WERI-Rb-1 (cell line): ENCODE data around the gene KLK13.

Experiments used
- DNase-seq: peaks from one replicate; pipeline ENCODE4 v3.0.0-alpha.2; 2020
- H3K27ac ChIP-seq: fragments of 250-450 bp; sonication (Bioruptor Pico); 2 replicates; pipeline ENCODE4 v1.5.1; 2020; ENCODE audit warnings: mild to moderate bottlenecking, moderate library complexity
- H3K27me3 ChIP-seq: fragments of 250-450 bp; sonication (Bioruptor Pico); 2 replicates; pipeline ENCODE4 v1.5.1; 2021; ENCODE audit warnings: mild to moderate bottlenecking, low read depth, moderate library complexity; ENCODE audit not compliant: insufficient read depth, severe bottlenecking
- H3K36me3 ChIP-seq: fragments of 250-450 bp; sonication (Bioruptor Pico); 2 replicates; pipeline ENCODE4 v1.5.1; 2020; ENCODE audit warnings: mild to moderate bottlenecking, moderate library complexity
- H3K4me3 ChIP-seq: 2 replicates; pipeline ENCODE4 v1.5.1; 2011; ENCODE audit warnings: low read depth, mild to moderate bottlenecking, control low read depth, low read length
- H3K9me3 ChIP-seq: fragments of 250-450 bp; sonication (Bioruptor Pico); 2 replicates; pipeline ENCODE4 v1.5.1; 2021; ENCODE audit warnings: mild to moderate bottlenecking, moderate library complexity; ENCODE audit not compliant: severe bottlenecking
- TF ChIP-seq, protein P1 (sequence below): IDR thresholded peaks from 2 replicates; pipeline ENCODE4 v1.5.1; 2011; ENCODE audit warnings: low read depth, mild to moderate bottlenecking, control low read depth, inconsistent platforms, low read length

The KLK13 gene

DNA sequence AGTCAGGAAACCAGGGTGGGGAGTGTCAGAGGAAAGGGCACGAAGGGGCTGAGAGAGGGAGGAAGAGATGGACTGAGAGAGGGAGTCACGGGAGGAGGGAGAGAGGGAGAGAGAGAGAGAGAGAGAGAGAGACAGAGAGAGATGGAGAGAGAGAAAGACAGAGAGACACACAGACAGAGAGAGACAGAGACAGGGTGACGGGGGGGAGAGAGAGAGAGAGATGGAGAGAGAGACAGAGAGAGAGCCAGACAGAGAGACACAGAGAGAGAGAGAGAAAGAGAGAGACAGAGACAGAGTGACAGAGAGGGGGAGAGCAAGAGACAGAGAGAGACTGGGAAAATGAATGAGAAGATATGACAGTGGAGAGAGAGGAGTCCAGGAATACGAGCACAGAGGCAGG lies 18.3 kb upstream of the KLK13 start:
- Histone ChIP-seq H3K27me3 (peaks cover 88% of the 10 kb centered on the region), H3K9me3 (no peaks in the 10 kb centered on the region), H3K4me3 (no peak overlapping the region), H3K36me3 (no peaks in the 10 kb centered on the region), H3K27ac (no peak overlapping the region)
- no peak for DNase-seq
- TF ChIP-seq, protein P1, sequence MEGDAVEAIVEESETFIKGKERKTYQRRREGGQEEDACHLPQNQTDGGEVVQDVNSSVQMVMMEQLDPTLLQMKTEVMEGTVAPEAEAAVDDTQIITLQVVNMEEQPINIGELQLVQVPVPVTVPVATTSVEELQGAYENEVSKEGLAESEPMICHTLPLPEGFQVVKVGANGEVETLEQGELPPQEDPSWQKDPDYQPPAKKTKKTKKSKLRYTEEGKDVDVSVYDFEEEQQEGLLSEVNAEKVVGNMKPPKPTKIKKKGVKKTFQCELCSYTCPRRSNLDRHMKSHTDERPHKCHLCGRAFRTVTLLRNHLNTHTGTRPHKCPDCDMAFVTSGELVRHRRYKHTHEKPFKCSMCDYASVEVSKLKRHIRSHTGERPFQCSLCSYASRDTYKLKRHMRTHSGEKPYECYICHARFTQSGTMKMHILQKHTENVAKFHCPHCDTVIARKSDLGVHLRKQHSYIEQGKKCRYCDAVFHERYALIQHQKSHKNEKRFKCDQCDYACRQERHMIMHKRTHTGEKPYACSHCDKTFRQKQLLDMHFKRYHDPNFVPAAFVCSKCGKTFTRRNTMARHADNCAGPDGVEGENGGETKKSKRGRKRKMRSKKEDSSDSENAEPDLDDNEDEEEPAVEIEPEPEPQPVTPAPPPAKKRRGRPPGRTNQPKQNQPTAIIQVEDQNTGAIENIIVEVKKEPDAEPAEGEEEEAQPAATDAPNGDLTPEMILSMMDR: no peak

DNA sequence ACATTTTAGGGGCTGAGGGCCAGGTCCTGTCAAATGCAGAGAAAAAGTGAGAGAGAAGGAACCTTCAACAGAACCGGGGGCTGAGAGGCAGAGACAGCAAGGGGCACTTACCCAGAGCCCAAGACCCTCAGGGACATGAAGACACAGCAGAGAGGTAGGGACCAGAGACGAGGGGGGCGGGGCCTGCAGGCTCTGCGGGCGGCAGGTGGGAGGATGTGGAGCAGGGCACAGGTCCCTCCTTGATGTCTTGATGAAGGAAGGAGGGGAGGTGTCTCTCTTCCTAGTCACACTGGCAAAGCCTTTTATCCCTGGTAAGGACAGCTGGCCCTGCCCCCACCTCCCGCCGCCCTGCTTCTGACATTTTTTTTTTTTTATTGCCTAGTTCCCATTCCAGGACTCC lies 17.7 kb upstream of the KLK13 start, which contains the start of gene KLK14:
Gene KLK14, minus strand, starts transcription at position 277 of the 400 bp plus-strand sequence. Its CDS starts 273 bp downstream, at position 4.
- no peak for DNase-seq
- Histone ChIP-seq H3K9me3 (no peaks in the 10 kb centered on the region), H3K36me3 (no peaks in the 10 kb centered on the region), H3K27ac (no peak within 1 kb of the TSS), H3K27me3 (peaks cover 85% of the 10 kb centered on the region), H3K4me3 (no peak within 1 kb of the TSS)
- TF ChIP-seq, protein P1: no peak

DNA sequence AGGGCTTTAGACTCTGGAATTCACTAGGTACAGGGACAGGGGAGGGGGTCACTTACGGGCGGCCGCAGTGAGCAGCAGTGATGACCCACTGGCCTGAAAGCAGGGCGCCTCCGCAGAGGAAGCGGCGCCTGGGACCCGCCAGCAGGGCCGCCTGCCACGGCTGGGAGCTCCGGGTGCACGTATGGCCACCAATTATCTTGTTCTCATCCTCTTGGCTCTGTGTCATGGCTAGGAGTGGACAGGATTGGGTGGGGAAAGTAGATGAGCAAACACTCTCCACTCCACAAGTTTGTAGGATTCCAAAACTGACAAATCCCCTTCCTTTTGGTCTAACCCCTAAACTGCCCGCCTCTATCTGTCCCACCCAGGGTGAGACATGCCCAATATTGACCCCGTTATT lies 16.6 kb upstream of the KLK13 start:
- H3K9me3 ChIP-seq: no peaks in the 10 kb centered on the region
- no peak for DNase-seq
- no peak overlapping the region for H3K4me3 ChIP-seq
- peaks cover 87% of the 10 kb centered on the region for H3K27me3 ChIP-seq
- TF ChIP-seq, protein P1: no peak
- no peaks in the 10 kb centered on the region for H3K36me3 ChIP-seq
- H3K27ac ChIP-seq: no peak overlapping the region

DNA sequence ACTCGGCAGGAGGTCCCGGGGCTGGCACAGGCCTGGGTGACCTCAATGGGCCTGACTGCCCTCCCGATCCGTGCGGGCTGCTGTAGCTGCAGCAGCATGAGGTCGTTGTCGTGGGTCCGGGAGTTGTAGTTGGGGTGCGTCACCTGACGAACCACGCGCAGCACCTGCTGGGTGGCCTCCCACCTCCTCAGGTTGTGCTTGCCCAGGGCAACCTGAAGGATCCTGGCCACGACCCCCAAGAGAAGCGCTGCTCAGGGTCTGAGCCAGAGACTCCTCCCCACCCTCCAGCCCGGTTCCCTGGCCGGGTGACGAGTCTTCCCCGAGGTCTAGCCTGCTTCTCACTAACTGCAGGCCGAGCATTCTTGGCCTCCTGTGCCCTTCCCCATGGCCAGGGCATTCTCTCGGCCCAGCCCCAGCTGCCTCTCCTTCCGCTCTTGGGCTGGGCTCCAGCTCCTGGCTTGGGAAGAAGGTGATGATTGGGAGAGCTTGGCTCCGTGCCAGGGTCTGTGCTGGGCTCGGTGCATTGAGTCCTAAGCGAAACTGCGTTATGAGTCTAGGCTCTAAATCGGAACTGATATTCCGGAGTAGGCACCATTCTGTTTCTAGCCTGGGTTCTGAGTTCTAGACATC lies 14.7 kb upstream of the KLK13 start:
- H3K27ac ChIP-seq: no peak overlapping the region
- TF ChIP-seq, protein P1: no peak
- DNase-seq: no peak
- no peak overlapping the region for H3K4me3 ChIP-seq
- no peaks in the 10 kb centered on the region for H3K9me3 ChIP-seq
- H3K27me3 ChIP-seq: peaks cover 85% of the 10 kb centered on the region
- H3K36me3 ChIP-seq: no peaks in the 10 kb centered on the region

DNA sequence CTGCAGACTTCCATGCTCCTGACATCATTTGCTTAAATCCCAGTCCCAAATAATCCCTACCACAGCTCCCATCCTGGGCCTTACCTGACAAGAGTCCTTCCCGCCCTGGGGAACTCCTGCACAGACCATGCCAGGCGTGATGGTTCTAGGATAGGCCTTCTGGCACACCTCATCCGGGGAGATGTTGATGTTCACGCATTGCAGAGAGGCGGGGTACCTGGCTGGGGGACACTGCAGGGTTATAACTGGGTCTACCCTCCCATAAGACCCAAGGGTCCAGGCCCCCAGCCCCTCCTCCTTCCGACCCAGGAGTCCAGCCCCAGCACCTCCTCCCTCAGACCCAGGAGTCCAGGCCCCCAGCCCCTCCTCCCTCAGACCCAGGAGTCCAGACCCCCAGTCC lies 13.8 kb upstream of the KLK13 start:
- TF ChIP-seq, protein P1: no peak
- Histone ChIP-seq H3K27ac (no peak overlapping the region), H3K4me3 (no peak overlapping the region), H3K27me3 (peaks cover 83% of the 10 kb centered on the region), H3K36me3 (no peaks in the 10 kb centered on the region), H3K9me3 (peaks cover 5% of the 10 kb centered on the region)
- no peak for DNase-seq

DNA sequence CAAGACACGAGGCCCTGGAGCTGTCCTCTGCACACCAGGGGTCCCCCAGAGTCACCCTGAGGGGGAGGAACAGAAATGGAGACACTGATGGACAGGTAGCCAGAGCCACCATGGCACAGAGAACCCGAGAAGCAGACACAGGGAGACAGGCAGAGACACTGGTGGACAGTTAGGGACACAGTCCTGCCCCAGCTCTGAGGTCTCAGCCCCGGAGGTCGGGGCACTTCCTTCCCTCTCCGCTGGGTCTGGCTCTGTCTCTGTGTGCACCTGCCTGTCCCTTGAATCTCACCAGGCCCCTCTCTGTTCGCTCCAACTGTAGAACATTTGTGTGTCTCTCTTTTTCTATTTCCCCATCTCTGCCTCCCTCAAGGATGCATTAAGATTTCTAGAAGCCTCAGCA lies 13.2 kb upstream of the KLK13 start:
- Histone ChIP-seq H3K27ac (no peak overlapping the region), H3K4me3 (no peak overlapping the region), H3K36me3 (no peaks in the 10 kb centered on the region), H3K27me3 (peaks cover 81% of the 10 kb centered on the region), H3K9me3 (peaks cover 10% of the 10 kb centered on the region)
- TF ChIP-seq, protein P1: no peak
- DNase-seq: no peak
